Measurements from ENCODE around the gene KDM4C. TPM values are rescaled to one million over a fixed set of nuclear protein-coding genes. Genes with fewer than 3 reads are reported as not detected.

KDM4C gene
- total RNA-seq, 2 experiments from 2014 or later: 49.4 to 50.0 TPM

DNA sequence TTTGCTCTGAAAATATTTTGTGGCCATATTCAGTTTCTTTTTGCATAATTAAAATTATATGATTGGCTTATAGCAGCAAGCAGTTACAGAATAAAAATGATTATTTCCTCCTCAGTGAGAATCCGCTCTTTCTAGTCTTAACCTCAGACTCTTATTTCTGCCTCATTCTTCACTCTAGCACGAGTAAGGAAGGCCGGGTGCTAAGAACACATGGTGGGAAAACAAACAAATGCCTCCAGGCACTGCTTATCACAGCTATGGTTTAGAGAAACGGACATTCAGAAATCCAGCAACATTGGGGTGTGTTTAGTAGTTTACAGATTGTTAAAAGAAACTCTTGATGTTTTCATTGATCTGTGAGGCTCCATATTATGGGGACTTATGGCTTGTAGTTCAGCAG, 168.7 kb downstream of the KDM4C start:
- ChIA-PET POLR2A (no interaction called here), CTCF (no interaction called here)
- H3K9me3 Mint-ChIP-seq: no peaks in the 10 kb centered on the region
- H3K36me3 Mint-ChIP-seq (ENCODE audit: low read depth): peaks cover 13% of the 10 kb centered on the region
- peaks cover 30% of the 10 kb centered on the region for H3K4me1 Mint-ChIP-seq
- no peaks in the 10 kb centered on the region for H3K27me3 Mint-ChIP-seq
- DNase-seq: no peak
- H3K4me3 Mint-ChIP-seq: no peak overlapping the region
- no peak overlapping the region for H3K27ac Mint-ChIP-seq

- ChIA-PET CTCF (no interaction called here), POLR2A (no interaction called here)
- H3K4me3 Mint-ChIP-seq: no peak overlapping the region
- no peaks in the 10 kb centered on the region for H3K9me3 Mint-ChIP-seq
- peaks cover 7% of the 10 kb centered on the region for H3K36me3 Mint-ChIP-seq (ENCODE audit: low read depth)
- H3K4me1 Mint-ChIP-seq: peaks cover 23% of the 10 kb centered on the region
- H3K27me3 Mint-ChIP-seq: no peaks in the 10 kb centered on the region
- DNase-seq: no peak
- no peak overlapping the region for H3K27ac Mint-ChIP-seq
Measured at GRCh38 chr9:6927838-6928237, 170.1 kb downstream of the KDM4C start.

GRCh38 chr9:6928863-6929262, 171.1 kb downstream of the KDM4C start:
- no peak overlapping the region for H3K4me3 Mint-ChIP-seq
- H3K36me3 Mint-ChIP-seq (ENCODE audit: low read depth): no peaks in the 10 kb centered on the region
- DNase-seq: no peak
- ChIA-PET CTCF (interaction anchor here (0.5 kb wide), 1 partner anchor 59 kb away, joined by 3 read pairs; no protein-coding TSS in a partner anchor), POLR2A (no interaction called here)
- no peaks in the 10 kb centered on the region for H3K27me3 Mint-ChIP-seq
- H3K9me3 Mint-ChIP-seq: no peaks in the 10 kb centered on the region
- H3K27ac Mint-ChIP-seq: no peak overlapping the region
- peaks cover 14% of the 10 kb centered on the region for H3K4me1 Mint-ChIP-seq

- no peaks in the 10 kb centered on the region for H3K36me3 Mint-ChIP-seq (ENCODE audit: low read depth)
- no peaks in the 10 kb centered on the region for H3K9me3 Mint-ChIP-seq
- no peak overlapping the region for H3K27ac Mint-ChIP-seq
Measured at GRCh38 chr9:6929441-6930215, 171.9 kb downstream of the KDM4C start.

DNA sequence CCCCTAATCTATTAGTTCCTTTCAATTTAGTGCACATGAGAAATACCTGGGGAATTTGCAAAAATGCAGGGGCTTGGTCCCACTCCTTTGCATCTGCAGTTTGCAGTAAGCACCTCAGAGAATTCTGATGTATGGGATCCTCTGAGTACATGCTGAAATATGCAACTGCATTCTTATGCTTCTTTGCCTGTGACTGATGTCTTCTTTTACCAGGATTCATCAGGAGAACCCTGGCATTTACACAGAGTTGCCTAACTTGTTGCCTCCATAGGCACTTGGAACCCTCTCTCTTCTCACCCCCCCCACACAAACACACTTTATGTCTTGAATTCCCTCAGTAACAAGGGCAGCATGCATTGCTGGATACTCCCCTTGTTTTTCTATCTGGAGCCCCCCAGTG, 173.1 kb downstream of the KDM4C start:
- CTCF ChIA-PET: no interaction called here
- Mint-ChIP-seq H3K27ac (no peak overlapping the region), H3K4me3 (no peak overlapping the region), H3K36me3 (ENCODE audit: low read depth) (peaks cover 2% of the 10 kb centered on the region), H3K9me3 (no peaks in the 10 kb centered on the region), H3K4me1 (peaks cover 11% of the 10 kb centered on the region), H3K27me3 (no peaks in the 10 kb centered on the region)
- DNase-seq: no peak
- POLR2A ChIA-PET: no interaction called here

More at GRCh38 chr9:6929441-6930215, 171.9 kb downstream of the KDM4C start:
- Mint-ChIP-seq H3K27me3 (no peaks in the 10 kb centered on the region), H3K4me3 (no peak overlapping the region), H3K4me1 (peaks cover 11% of the 10 kb centered on the region)
- ChIA-PET POLR2A (no interaction called here), CTCF (no interaction called here)
- no peak for DNase-seq

GRCh38 chr9:6931913-6932312, 174.1 kb downstream of the KDM4C start:
- Mint-ChIP-seq H3K9me3 (no peaks in the 10 kb centered on the region), H3K27ac (no peak overlapping the region), H3K36me3 (ENCODE audit: low read depth) (peaks cover 2% of the 10 kb centered on the region), H3K4me1 (peaks cover 11% of the 10 kb centered on the region), H3K27me3 (no peaks in the 10 kb centered on the region), H3K4me3 (no peak overlapping the region)
- ChIA-PET CTCF (interaction anchor here (1.2 kb wide), 1 partner anchor 303 kb away, joined by 3 read pairs; no protein-coding TSS in a partner anchor), POLR2A (no interaction called here)
- peak; percentile 23 for DNase-seq

- Mint-ChIP-seq H3K4me1 (peaks cover 9% of the 10 kb centered on the region), H3K27ac (no peak overlapping the region), H3K4me3 (no peak overlapping the region), H3K27me3 (no peaks in the 10 kb centered on the region), H3K9me3 (no peaks in the 10 kb centered on the region), H3K36me3 (ENCODE audit: low read depth) (peaks cover 2% of the 10 kb centered on the region)
- DNase-seq: no peak
- POLR2A ChIA-PET: no interaction called here
- CTCF ChIA-PET: no interaction called here
Measured at GRCh38 chr9:6936103-6936502, 178.3 kb downstream of the KDM4C start.

GRCh38 chr9:6937209-6937608, 179.4 kb downstream of the KDM4C start:
- H3K4me3 Mint-ChIP-seq: no peak overlapping the region
- no peaks in the 10 kb centered on the region for H3K9me3 Mint-ChIP-seq
- no peak for DNase-seq
- ChIA-PET POLR2A (no interaction called here), CTCF (no interaction called here)
- H3K36me3 Mint-ChIP-seq (ENCODE audit: low read depth): peaks cover 2% of the 10 kb centered on the region
- no peak overlapping the region for H3K27ac Mint-ChIP-seq
- H3K27me3 Mint-ChIP-seq: no peaks in the 10 kb centered on the region
- peaks cover 2% of the 10 kb centered on the region for H3K4me1 Mint-ChIP-seq

- ChIA-PET CTCF (no interaction called here), POLR2A (no interaction called here)
- Mint-ChIP-seq H3K4me1 (peaks cover 2% of the 10 kb centered on the region), H3K9me3 (no peaks in the 10 kb centered on the region), H3K27ac (no peak overlapping the region), H3K4me3 (no peak overlapping the region), H3K27me3 (no peaks in the 10 kb centered on the region), H3K36me3 (ENCODE audit: low read depth) (peaks cover 2% of the 10 kb centered on the region)
- DNase-seq: no peak
Measured at GRCh38 chr9:6938447-6938846, 180.7 kb downstream of the KDM4C start.

DNA sequence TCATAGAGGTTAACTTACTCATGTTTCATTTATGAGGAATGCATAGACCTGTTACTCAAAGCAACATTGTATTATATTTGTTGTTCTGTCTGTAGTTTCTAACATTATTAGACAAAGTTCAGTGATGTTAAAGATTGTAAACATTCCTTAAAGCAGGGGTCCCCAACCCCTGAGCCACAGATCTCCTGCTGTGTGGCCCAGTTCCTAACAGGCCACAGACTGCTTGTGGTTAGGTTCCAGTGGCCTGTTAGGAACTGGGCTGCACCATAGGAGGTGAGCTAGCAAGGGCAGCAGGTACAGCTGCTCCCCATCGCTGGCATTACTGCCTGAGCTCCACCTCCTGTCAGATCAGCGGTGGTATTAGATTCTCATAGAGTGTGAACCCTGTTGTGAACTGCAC, 181.1 kb downstream of the KDM4C start:
- no peaks in the 10 kb centered on the region for H3K27me3 Mint-ChIP-seq
- POLR2A ChIA-PET: no interaction called here
- no peak for DNase-seq
- CTCF ChIA-PET: no interaction called here
- no peaks in the 10 kb centered on the region for H3K9me3 Mint-ChIP-seq
- H3K4me3 Mint-ChIP-seq: no peak overlapping the region
- H3K36me3 Mint-ChIP-seq (ENCODE audit: low read depth): peaks cover 2% of the 10 kb centered on the region
- peaks cover 2% of the 10 kb centered on the region for H3K4me1 Mint-ChIP-seq
- no peak overlapping the region for H3K27ac Mint-ChIP-seq

GRCh38 chr9:6941501-6941900, 183.7 kb downstream of the KDM4C start:
- POLR2A ChIA-PET: no interaction called here
- CTCF ChIA-PET: no interaction called here
- H3K27ac Mint-ChIP-seq: no peak overlapping the region
- no peaks in the 10 kb centered on the region for H3K27me3 Mint-ChIP-seq
- no peaks in the 10 kb centered on the region for H3K9me3 Mint-ChIP-seq
- no peaks in the 10 kb centered on the region for H3K36me3 Mint-ChIP-seq (ENCODE audit: low read depth)
- DNase-seq: no peak
- no peak overlapping the region for H3K4me3 Mint-ChIP-seq
- peaks cover 9% of the 10 kb centered on the region for H3K4me1 Mint-ChIP-seq

- no peak overlapping the region for H3K4me3 Mint-ChIP-seq
- no peak for DNase-seq
- peaks cover 9% of the 10 kb centered on the region for H3K4me1 Mint-ChIP-seq
- H3K27ac Mint-ChIP-seq: no peak overlapping the region
- POLR2A ChIA-PET: no interaction called here
- CTCF ChIA-PET: no interaction called here
- no peaks in the 10 kb centered on the region for H3K36me3 Mint-ChIP-seq (ENCODE audit: low read depth)
- H3K27me3 Mint-ChIP-seq: no peaks in the 10 kb centered on the region
- no peaks in the 10 kb centered on the region for H3K9me3 Mint-ChIP-seq
Measured at GRCh38 chr9:6942406-6942805, 184.6 kb downstream of the KDM4C start.

- no peak overlapping the region for H3K27ac Mint-ChIP-seq
- H3K4me3 Mint-ChIP-seq: no peak overlapping the region
- peaks cover 9% of the 10 kb centered on the region for H3K4me1 Mint-ChIP-seq
- CTCF ChIA-PET: no interaction called here
- POLR2A ChIA-PET: no interaction called here
- H3K9me3 Mint-ChIP-seq: peaks cover 2% of the 10 kb centered on the region
- H3K36me3 Mint-ChIP-seq (ENCODE audit: low read depth): peaks cover 5% of the 10 kb centered on the region
- no peaks in the 10 kb centered on the region for H3K27me3 Mint-ChIP-seq
- DNase-seq: no peak
Measured at GRCh38 chr9:6943293-6943692, 185.5 kb downstream of the KDM4C start.

DNA sequence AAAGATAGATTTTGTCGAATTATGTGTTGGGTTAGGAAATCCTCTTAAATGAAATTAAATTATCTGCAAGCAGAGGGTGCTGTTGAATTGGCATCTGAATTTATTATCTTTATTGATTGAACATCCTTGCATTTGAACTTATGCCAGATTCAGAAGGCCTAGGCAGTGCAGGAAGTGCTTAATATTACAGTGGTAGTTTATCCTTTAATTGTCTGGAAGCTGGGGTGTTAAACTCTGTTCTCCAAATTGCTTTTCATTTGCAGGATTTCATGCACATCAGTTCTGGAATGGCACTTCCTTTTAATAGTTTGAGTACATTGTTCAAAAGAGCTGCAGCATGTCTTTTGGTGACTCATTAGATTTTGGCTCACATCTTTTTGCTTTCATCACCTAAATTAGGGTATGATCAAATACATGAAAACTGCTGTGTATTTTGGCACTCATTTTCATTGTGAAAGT, 186.3 kb downstream of the KDM4C start:
- peaks cover 9% of the 10 kb centered on the region for H3K4me1 Mint-ChIP-seq
- CTCF ChIA-PET: no interaction called here
- no peak for DNase-seq

More for the DNA sequence above, 186.3 kb downstream of the KDM4C start:
- Mint-ChIP-seq H3K4me3 (no peak overlapping the region), H3K27ac (no peak overlapping the region), H3K9me3 (peaks cover 2% of the 10 kb centered on the region), H3K36me3 (ENCODE audit: low read depth) (peaks cover 5% of the 10 kb centered on the region), H3K27me3 (no peaks in the 10 kb centered on the region)
- POLR2A ChIA-PET: no interaction called here

Measured in activated CD4-positive, alpha-beta memory T cell treated with anti-CD3 and anti-CD28 coated beads, Interleukin-2, amount 10 ng/mL, durations not matched to agents 7 days and 5 days (primary cell).